ENCODE measurements around the gene SGO2.

- no peak for TF ChIP-seq GATA2 (IDR thresholded peaks at IDR 0.05; ENCODE audit: low read depth, low read length)
- TF ChIP-seq GATA3 (IDR thresholded peaks at IDR 0.05; ENCODE audit: low read depth, low read length), result no peak
Observed at GRCh38 chr2:200506679-200507078, 19.3 kb upstream of the SGO2 start.

Data from SH-SY5Y (cell line).